ENCODE data around the gene MSH2.

DNA sequence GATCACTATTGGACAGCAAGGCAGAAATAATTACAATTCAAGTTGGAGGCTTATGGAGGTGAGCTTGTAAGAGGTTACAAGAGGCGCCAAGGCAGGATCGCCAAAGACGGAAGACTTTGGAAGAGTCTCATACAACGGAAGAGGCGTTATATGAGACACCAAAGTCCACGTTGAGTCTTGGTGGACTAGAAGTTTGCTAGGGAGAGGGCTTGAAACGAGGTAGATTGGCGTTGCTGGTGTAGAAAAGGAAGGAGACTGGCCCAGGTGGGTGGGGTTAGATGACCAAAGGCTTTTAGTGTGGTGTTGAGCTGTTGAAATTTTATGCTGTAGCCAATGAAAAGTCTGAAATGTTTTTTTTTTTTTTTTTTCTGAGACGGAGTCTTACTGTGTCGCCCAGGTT, 1.4 kb downstream of the MSH2 start:
- TF ChIP-seq EP300 (IDR thresholded peaks at IDR 0.05) (no peak), POLR2A (IDR thresholded peaks at IDR 0.05) (no peak), POLR2AphosphoS5 (IDR thresholded peaks at IDR 0.05) (no peak)
- TF ChIP-seq, protein P1, sequence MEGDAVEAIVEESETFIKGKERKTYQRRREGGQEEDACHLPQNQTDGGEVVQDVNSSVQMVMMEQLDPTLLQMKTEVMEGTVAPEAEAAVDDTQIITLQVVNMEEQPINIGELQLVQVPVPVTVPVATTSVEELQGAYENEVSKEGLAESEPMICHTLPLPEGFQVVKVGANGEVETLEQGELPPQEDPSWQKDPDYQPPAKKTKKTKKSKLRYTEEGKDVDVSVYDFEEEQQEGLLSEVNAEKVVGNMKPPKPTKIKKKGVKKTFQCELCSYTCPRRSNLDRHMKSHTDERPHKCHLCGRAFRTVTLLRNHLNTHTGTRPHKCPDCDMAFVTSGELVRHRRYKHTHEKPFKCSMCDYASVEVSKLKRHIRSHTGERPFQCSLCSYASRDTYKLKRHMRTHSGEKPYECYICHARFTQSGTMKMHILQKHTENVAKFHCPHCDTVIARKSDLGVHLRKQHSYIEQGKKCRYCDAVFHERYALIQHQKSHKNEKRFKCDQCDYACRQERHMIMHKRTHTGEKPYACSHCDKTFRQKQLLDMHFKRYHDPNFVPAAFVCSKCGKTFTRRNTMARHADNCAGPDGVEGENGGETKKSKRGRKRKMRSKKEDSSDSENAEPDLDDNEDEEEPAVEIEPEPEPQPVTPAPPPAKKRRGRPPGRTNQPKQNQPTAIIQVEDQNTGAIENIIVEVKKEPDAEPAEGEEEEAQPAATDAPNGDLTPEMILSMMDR (IDR thresholded peaks at IDR 0.05), result no peak

Measured in upper lobe of left lung (tissue), 4 donors.